ENCODE measurements around the gene CLASP1.
A peak's percentile ranks its signal among the peaks of the same experiment; 100 is the strongest.
"Not testable (repeated sequence)": the region's sequence is repeated elsewhere in the genome, so short reads cannot be mapped to it uniquely, and the experiment has no call there.

CLASP1 gene

DNA sequence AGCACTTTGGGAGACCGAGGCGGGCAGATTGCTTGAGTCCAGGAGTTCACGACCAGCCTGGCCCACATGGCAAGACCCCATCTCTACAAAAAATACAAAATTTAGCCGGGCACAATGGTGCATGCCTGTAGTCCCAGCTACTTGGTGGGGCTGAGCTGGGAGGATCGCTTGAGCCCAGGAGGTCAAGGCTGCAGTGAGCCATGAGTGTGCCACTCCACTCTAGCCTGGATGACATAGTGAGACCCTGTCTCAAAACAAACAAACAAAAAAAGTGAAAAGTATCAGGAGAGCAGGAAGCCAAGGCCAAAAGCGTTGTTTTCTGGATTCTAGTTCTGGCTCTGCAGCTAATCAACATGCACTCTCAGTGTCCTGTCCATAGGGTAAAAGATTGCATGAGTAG is 10.7 kb upstream of the CLASP1 start:
- DNase-seq = no peak

DNA sequence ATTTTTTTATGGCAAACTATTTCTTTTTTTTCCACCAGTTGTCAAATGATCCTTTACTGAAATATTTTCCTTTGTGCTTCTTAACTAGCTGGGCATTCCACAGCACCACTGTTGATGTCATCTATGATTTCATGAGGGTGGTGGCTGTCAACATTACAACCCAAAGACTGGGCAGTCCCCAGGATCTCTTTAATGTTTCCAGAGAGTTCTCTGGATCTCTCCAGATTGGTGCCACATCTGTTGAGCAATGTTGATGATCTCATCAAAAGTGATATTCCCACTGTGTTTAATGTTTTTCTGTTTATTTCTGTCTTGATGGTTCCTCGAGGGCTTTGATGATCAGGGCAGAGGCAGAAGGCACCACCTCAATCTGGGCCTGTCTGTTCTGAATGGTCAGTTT is 9.1 kb upstream of the CLASP1 start:
- not testable (repeated sequence) for DNase-seq

DNA sequence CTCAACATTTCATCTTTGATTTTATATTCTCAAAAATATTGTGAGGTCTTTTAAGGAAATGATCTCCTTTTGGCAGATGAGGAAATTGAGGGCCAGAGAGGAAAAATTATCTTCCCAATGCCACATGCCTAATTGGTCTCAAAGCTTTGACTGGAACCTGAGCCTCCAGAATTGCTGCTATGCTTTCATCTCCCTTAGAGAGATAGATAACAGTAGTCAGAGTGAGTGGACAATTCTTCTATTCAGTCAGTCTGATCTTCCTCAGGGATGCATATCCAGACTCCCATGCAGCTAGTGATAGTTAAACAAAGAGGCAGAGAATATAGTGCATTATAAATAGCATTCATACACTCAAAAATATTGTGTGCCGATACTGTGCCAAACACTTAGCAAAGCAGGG is 3.8 kb upstream of the CLASP1 start:
- no peak for DNase-seq

DNA sequence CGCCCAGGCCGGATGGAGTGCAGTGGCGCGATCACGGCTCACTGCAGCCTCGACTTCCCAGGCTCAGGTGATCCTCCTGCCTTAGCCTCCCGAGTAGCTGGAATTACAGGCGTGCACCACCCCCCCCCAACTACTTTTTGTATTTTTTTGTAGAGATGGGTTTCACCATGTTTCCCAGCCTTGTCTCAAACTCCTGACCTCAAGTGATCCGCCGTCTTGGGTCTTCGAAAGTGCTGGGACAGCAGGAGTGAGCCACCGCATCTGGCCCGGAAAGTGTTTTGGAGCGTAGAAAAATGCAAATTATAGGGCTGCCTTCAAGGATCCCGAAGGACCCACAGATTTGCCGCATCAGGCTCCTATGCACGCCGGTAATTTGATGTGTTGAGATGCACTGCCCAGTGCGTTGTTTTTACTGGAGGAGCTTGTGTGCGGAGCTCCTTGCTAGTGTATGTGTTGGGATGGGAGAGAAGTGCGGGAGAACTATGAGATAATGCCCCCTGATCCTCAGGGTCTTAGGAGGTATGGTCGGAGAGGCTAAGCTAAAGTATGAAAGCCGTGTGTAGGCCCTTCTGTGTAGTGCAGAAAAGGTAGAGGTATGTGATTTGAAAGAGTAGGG is 1.2 kb upstream of the CLASP1 start:
- DNase-seq = no peak

DNA sequence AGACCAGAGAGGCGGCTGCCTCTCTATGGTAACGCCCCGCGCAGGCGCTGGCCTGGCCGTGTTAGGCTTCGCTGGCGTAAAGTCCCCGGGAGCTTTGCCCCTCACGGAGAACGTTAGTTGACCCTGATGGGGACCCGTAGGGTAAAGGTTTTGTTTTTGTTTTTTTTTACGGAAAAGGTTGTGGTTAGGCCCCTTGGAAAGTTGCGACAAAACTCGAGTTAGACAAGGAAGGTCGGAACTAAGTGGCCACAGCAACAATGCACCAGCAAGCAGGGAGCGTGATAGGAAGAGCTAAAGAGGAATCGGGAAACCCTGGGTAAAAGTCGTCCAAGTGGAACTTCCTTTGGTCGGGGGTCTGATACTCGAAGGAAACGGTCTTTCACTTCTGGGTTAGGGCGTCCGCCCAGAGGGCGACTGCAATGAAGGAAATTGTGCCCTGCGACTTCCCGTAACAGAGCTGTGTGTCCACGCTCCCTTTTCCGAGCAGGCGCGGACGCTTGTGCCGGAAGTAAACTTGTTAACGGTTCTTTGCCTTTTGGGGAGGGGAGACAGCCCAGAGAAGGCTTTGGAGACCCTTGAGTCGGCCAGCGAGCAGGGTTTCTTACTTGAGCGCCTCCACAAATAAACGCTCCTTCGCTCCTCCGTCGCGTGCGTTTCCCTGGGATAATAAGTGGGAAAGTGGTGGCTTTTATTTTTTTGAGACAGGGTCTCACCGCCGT is 493 bp upstream of the CLASP1 start:
- peak; percentile 95 for DNase-seq

DNA sequence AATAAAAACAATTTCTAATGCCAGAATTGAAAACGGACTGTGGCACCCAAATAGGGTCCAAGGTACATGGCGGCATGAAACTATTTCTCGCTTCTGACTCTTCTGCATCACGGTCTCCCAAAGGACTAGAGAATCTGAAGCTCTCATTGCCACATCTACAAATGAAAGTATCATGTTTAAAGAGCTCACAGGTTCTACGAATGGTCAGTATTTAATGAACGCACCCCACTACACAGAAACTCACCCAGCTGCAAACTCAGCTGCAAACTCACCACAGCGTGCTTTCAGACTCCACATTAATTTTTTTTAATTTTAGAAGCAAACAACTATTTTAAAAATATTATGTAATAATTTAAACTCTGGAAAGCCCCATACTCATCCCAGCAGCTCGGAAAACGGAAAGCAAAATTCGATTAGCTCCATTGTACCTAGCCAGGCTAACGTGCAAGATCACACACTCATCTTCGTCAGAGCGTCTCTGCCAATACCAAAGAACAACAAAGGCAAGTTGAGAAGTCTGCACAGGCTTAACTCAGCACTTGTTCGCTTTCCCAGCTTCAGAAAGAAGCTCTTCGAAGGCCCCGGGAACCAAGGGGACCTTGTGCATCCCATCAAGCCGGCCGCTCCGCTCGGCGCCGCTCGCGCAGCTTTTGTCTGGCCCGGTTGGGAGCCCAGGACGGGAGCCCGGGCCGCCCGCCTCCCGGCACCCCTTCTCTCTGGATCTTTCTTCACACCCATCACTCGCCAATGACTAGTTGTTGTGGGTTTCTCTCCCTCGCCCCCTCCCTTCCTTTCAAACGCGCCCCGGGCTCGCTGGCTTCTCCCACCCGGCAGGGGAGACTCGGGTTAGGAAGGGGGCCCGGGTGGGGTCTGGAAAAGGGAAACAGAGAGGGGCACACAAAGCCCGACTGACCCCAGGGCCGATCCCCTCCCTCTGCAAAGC is 785 bp downstream of the CLASP1 start:
- peak; percentile 26 for DNase-seq

DNA sequence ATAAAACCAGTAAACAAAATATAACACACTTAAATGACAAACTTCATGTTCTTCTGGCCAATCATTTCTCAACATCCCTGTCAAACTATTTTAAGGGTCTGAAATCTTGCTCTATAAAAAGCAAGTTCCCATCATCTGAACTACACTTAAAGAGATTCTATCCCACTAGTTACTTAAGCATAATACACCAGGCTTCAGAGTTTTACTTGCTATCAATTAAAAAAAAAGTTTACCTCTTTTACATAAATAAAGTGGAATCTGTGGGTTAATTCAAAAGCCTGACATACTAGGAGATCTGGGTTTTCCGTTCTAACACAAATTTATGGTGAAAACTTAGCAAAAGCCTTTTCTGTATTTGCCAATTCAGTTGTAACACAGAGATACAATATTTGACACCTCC is 1.9 kb downstream of the CLASP1 start:
- DNase-seq = no peak

DNA sequence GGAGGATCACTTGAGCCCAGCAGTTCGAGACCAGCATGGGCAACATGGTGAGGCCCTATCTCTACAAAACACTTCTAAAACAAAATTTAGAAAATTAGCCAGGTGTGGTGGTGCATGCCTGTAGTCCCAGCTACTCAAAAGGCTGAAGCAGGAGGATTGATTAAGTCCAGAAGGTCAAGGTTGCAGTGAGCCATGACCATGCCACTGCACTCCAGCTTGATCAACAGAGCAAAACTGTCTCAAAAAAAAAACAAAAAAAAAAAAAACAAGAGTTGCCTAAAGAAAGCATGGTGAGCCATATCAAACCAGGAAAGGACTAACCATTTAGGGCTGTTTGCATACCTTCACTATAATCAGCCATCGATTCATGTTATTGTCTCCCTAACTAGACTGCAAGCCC is 4.5 kb downstream of the CLASP1 start:
- DNase-seq = no peak

DNA sequence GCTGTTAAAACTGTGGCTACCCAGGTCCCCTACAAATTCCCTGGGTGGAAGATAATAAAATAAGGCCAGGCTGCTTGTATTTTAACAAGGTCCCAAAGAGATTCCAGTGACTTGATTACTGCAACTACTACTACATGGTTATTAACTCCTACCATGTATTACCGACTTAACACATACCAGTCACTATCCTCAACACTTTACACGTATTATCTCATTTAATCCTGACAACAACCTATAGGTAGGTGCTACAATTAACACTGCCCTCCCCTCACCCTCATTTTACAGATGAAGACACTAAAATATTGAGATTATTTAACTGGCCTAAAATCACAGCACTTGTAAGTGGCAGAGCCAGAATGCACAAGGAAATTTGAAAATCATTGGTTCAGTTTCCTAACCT is 5.4 kb downstream of the CLASP1 start:
- DNase-seq = no peak

DNA sequence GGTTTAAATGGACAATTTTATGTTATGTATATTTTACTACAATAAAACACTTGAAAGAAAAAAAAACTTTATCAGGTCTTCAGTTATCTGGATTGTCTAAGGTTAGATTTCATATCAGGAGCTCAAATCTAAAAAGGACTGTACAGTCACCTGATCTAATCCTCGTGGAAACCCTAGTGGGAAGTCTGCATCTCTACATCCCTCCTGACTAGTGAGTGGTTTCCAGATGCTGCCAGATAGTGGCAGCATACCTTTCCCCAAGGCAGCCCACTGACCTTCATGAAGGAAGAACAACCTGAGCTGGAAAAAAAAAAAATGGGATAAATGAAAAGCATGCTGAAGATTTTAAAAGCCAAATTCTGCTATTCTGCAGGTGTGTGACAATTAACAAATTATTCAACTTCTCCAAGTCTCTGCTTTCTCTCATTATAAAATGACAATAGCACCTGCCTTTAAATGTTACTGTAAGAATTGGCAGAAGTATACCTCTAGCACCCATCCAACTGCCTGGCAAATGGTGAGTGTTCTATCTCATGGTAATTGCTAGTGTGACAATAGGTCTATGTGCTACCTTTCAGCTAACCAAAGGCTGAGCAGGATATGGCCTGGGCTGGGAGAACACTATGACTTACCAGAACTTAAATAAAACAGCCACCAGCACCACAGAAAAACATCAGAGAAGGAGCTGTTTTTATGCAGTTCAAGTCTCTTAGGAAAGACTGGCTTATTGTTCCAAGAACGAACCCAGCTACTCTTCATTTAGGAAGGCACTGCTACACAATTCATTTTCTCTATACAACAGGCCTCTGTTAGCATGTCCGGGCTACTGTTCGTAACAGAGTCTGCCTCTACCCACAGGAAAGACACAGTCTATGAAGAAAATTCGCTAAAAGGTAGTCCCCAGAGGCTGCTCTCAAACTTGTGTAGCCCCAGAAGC is 8.6 kb downstream of the CLASP1 start:
- DNase-seq = no peak

DNA sequence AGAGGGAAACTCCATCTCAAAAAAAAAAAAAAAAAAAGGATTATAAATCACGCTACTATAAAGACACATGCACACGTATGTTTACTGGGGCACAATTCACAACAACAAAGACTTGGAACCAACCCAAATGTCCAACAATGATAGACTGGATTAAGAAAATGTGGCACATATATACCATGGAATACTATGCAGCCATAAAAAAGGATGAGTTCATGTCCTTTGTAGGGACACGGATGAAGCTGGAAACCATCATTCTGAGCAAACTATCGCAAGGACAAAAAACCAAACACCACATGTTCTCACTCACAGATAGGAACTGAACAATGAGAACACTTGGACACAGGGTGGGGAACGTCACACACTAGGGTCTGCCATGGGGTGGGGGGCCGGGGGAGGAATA is 9.4 kb downstream of the CLASP1 start:
- not testable (repeated sequence) for DNase-seq

DNA sequence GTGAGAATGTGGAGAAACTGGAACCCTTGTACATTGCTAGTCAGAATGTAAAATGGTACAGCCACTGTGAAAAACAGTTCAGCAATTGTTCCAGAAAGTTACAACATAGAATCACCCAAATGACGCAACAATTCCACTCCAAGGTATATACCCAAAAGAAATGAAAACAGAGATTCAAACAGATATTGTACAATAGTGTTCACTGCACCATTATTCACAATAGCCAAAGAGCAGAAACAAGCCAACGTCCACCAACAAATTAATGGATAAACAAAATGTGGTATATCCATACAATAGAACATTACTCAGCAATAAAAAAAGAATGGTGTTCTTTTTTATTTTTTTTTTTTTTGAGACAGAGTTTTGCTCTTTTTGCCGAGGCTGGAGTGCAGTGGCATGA is 10.9 kb downstream of the CLASP1 start:
- DNase-seq = no peak

DNA sequence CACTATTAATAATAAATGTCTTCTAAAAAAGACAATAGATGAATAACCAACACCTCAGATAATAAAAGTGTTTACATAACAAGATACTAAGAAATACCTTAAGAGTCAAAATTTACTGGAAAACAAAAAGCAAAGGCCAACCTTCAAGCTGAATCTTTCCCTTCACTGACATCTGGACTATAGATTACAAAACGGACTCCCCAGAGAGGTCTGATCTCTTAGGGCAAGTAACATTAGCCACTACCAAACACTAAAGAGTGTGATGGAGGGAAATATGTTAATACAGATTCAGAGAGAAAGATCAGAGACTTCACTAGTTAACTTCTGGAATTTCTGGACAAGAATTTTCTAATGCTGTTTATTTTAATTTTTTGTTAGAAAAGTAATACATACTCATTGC is 13.9 kb downstream of the CLASP1 start:
- DNase-seq = no peak

DNA sequence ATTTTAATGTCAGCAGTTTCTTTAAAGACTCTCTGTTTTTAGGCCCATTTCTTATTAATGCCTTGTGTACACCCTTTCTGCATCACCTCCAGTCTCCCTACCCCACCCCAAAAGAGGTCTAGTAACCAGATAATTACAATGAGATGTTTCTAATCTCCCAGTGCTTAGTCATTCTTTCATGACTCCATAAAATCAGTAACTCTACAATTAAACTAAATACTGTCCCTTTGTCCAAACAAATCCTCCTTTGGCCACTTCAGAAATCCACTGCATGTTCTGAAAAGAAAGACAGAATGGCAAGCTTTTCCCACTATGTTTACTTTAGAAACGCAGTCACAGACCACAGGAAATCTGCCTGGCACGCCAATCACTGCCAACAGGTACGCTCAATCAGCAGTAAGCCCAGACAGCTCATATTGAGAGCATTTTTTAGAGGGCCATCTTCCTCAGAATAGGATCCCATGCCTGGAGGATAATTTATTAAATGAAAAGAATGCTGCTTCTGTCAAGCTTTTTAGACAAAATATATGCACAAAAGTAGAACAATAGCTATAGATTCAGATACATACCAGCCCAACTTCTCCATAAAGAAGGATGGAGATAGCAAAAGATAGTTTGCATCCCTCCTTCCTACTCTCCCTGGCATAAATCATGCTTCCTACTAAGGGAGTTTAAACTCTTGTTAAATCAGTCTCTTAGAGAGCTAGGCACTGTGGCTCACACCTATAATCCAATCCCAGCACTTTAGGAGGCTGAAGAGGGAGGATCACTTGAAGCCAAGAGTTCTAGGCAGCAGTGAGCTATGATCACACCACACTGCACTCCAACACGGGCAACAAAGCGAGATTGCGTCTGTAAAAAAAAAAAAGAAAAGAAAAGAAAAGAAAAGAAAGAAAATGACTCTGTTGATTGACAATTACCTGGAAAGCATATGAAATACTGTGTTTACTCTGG is 14.6 kb downstream of the CLASP1 start:
- DNase-seq = no peak

DNA sequence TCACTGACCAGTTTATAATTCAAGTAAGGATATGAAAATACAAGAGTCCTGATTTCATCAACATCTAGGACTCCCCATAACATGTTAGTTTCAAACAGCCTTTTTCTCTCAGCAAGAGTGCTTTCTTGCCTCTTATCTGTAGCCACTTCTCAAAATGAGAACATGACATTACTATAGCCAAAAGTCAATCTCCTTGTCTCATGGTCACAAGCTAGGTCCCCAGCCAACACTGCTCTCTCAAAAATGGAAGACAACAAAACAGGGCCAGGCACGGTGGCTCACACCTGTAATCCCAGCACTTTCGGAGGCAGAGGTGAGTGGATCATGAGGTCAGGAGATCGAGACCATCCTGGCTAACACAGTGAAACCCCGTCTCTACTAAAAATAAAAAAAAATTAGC is 15.8 kb downstream of the CLASP1 start:
- DNase-seq = no peak

DNA sequence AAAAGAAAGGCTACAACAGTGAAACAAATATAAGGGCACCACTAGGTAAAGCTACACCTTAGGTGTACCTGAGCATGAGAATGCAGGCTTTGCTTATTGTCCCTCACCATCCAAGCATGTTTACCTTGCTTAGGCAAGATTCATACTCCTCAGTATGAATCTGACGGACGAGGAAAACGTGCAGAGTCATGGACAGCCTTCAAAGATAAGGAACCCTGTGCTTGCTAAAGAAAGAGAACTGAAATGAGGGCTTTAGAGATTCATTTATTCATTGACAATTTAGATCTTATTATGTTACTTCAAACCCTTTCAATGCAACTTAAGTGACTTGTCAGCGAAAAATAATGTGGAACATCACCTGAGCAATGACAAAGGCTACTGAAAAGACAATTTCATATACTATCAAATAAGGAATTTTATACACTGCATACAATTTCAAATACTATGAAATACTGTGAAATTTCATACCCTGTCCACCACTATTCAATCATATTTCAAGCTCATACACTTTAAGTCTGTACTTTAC is 21.7 kb downstream of the CLASP1 start:
- DNase-seq = no peak

DNA sequence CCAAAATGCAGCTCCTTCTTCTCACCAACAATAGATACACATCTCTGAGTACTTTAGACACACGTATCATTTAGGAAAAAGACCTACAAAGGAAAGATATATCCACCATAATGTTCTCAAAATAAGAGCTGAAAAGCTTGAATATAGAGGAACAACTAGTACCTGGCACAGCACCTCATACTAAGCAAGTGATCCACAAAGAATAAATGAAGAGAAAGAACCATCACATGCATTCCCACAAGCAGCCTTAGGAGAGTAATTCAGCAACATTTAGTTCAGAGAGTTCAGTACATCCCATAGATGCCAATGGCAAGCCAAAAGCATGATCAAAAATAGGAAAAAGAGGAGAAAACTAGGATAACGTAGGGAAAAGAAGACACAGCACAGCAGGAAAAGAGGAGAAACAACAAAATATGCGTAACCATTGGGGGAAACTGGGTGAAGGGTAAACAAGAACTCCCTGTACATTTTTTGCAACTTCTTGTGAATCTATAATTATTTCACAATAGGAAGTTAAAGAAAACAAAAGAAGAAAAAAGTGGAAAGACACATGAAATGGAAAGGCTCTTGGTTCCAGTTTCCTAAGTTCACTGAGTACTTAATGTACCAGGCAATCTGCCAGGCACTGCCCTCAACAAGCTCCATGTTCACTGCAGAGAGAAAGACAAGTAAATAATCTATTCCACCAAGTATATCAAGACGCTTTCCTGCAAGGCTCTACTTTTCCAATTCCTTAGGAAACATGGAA is 22.3 kb downstream of the CLASP1 start:
- no peak for DNase-seq

DNA sequence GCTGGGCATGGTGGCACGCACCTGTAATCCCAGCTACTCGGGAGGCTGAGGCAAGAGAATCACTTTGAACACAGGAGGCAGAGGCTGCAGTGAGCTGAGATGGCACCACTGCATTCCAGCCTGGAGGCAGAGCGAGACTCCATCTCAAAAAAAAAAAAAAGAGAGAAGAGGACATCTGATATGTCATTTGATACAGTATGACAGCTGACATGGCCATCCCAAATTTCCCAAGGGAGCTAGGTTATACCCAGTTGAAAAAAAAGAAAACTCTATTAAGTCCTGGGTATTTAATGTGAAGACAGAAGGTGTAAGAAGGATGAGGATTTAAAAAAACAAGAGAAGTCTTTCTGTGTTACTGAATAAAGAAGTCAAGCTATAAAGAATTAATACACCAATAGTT is 23.3 kb downstream of the CLASP1 start:
- no peak for DNase-seq

DNA sequence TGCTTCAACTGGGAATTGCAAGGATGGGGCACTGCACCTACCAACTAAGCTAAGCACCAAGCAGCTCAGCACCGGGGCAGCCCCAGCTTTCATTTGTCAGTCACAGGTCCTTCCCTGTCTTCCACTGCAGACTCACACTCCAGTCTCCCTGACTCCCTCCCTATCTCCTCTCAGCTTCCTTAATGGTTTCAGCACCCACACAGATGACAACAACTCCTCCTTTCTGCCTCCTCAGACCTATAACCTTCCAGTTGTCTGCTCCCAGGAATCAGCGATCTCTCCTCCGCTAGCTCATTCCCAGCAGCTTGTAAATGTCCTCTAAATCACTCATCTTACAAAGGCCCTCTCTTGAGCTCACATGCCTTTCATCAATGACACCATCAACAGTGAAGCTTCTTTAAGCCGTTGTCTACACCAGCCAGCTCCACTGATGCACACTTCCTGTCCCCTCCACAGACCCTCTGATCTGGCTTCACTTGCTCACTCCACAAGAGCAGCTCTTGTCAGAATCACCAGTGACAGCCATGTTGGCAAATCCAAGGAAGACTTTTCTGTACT is 32.1 kb downstream of the CLASP1 start:
- no peak for DNase-seq

DNA sequence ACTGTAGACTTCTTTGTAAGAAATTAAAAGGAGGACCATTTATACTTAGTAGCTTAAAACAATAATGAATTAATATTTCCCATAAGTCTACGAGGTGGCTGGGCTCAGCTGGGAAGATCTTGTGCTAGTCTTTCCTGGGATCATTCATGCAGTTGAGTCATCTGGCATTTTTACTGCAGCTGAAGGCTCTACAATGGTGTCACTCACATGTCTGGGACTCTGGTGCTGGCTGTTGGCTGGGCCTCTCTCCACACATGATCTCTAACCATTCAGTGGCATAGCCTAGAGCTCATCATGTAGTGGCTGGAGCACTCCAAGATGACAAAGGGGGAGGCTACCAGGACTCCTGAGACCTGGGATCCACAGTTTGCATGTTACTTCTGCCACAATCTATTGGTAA is 35.5 kb downstream of the CLASP1 start:
- DNase-seq = no peak
